Ishikawa (cell line): ENCODE results near the gene PTGFRN.

Source experiments
- EP300 ChIP-seq: IDR thresholded peaks from 2 replicates; pipeline ENCODE4 v1.6.1; 2012; ENCODE audit warnings: borderline replicate concordance
- MAX ChIP-seq: IDR thresholded peaks from 2 replicates; pipeline ENCODE4 v1.6.1; 2012
- NFIC ChIP-seq: IDR thresholded peaks from 2 replicates; pipeline ENCODE4 v1.6.1; 2012
- TAF1 ChIP-seq: IDR thresholded peaks from 2 replicates; pipeline ENCODE4 v1.6.1; 2012; ENCODE audit warnings: low read depth, mild to moderate bottlenecking
- TEAD4 ChIP-seq: IDR thresholded peaks from 2 replicates; pipeline ENCODE4 v1.6.1; 2012
- YY1 ChIP-seq: IDR thresholded peaks from 2 replicates; pipeline ENCODE4 v1.6.1; 2012; ENCODE audit warnings: low read depth
- ZBTB7A ChIP-seq: IDR thresholded peaks from 2 replicates; pipeline ENCODE4 v1.6.1; 2012; ENCODE audit warnings: low read depth

GRCh38 chr1:117029685-117030084 is 120.0 kb downstream of the PTGFRN start:
- TF ChIP-seq EP300: no peak
- TF ChIP-seq TAF1: no peak
- TF ChIP-seq NFIC: no peak
- no peak for TF ChIP-seq MAX
- no peak for TF ChIP-seq TEAD4
- TF ChIP-seq ZBTB7A: no peak
- no peak for TF ChIP-seq YY1
